AG04449 (cell line): ENCODE data around the gene SH3GLB2.
"Not testable (repeated sequence)": the region's sequence is repeated elsewhere in the genome, so short reads cannot be mapped to it uniquely, and the experiment has no call there.

ENCODE experiments used
- CTCF ChIA-PET: fragments of 350-600 bp; formaldehyde crosslinking; extraction: SDS; loops from one replicate; lab custom pipeline; 2021; ENCODE audit warnings: antibody characterized with exemption; lab: Yijun Ruan, JAX
- POLR2A ChIA-PET: fragments of 400-600, 350-600 bp; formaldehyde crosslinking; extraction: SDS; loops from one replicate; lab custom pipeline; 2020; ENCODE audit warnings: antibody characterized with exemption, inconsistent platforms; lab: Yijun Ruan, JAX
- DNase-seq: peaks from one replicate; pipeline ENCODE4 v3.0.0-alpha.2; 2010; ENCODE audit warnings: low read depth, low spot score
- H3K4me3 ChIP-seq: 2 replicates; pipeline ENCODE4 v1.5.1; 2011; ENCODE audit warnings: low read depth, mild to moderate bottlenecking, control low read depth, low read length
- TF ChIP-seq, protein P1 (sequence below): IDR thresholded peaks from one replicate; pipeline ENCODE4 v1.5.1; 2011; ENCODE audit warnings: mild to moderate bottlenecking, moderate library complexity, low read length, control low read depth, inconsistent platforms; ENCODE audit not compliant: insufficient read depth; ENCODE audit errors: missing control alignments

SH3GLB2 gene

DNA sequence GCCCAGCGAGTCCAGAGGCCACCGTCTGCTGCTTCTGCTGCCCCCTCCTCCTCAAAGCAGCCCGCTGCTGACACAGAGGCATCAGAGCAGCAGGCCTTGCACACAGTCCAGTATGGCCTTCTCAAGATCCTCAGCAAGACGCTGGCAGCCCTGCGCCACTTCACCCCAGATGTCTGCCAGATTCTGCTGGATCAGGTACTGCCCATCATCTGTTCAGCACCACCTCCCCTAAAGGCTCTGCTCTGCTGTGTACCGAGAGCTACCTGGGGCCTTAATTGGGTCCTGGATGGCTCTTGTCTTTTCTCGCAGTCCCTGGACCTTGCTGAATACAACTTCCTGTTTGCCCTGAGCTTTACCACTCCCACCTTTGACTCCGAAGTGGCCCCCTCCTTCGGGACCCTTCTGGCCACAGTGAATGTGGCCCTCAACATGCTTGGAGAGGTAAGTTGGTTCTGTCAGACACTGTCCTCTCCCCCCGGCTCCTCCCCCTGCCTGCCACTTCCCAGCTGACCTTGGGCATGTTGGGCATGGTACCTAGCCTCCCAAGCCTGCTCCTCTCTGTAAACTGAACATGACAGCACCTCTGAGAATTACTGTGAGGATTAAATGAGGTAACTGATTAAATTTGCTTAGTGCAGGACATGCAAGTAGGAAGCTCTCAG, 22.7 kb downstream of the SH3GLB2 start:
- DNase-seq: no peak
- ChIA-PET CTCF (interaction anchor here (0.6 to 11.1 kb wide), 11 partner anchors 10 to 619 kb away, joined by 3 to 178 read pairs (median 6); partner anchors contain the start of gene SH3GLB2), POLR2A (no interaction called here)
- no peak overlapping the region for H3K4me3 ChIP-seq
- TF ChIP-seq, protein P1, sequence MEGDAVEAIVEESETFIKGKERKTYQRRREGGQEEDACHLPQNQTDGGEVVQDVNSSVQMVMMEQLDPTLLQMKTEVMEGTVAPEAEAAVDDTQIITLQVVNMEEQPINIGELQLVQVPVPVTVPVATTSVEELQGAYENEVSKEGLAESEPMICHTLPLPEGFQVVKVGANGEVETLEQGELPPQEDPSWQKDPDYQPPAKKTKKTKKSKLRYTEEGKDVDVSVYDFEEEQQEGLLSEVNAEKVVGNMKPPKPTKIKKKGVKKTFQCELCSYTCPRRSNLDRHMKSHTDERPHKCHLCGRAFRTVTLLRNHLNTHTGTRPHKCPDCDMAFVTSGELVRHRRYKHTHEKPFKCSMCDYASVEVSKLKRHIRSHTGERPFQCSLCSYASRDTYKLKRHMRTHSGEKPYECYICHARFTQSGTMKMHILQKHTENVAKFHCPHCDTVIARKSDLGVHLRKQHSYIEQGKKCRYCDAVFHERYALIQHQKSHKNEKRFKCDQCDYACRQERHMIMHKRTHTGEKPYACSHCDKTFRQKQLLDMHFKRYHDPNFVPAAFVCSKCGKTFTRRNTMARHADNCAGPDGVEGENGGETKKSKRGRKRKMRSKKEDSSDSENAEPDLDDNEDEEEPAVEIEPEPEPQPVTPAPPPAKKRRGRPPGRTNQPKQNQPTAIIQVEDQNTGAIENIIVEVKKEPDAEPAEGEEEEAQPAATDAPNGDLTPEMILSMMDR: no peak

GRCh38 chr9:129004173-129004572, 24.0 kb downstream of the SH3GLB2 start:
- DNase-seq, POLR2A ChIA-PET, H3K4me3 ChIP-seq: not testable (repeated sequence)
- CTCF ChIA-PET: interaction anchor here (0.7 to 11.1 kb wide), 4 partner anchors 11 to 25 kb away, joined by 3 to 178 read pairs (median 60); partner anchors contain the start of gene SH3GLB2

DNA sequence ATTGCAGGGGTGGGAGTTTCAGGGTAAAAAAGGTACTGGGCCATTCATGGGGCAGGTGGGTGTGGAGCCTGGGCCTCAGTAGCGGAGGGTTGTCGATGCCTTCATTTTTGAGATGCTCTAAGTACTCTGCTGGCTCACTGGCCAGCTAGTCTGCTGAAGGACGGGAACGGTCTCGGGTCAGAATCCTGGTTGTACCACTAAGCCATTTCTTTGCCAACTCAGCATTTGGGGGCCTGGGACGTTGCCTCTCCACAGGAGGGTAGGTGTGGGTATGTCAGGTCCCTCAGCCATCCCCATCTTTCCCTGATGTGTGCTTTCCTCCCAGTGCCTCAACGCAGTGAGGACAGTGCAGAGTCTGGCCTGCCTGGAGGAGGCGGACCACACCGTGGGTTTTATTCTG, 25.1 kb downstream of the SH3GLB2 start:
- no peak for DNase-seq
- H3K4me3 ChIP-seq: no peak overlapping the region
- POLR2A ChIA-PET: no interaction called here
- TF ChIP-seq, protein P1: no peak
- CTCF ChIA-PET: interaction anchor here (1.5 to 11.1 kb wide), 3 partner anchors 9 to 18 kb away, joined by 4 to 178 read pairs (median 98); no protein-coding TSS in a partner anchor

DNA sequence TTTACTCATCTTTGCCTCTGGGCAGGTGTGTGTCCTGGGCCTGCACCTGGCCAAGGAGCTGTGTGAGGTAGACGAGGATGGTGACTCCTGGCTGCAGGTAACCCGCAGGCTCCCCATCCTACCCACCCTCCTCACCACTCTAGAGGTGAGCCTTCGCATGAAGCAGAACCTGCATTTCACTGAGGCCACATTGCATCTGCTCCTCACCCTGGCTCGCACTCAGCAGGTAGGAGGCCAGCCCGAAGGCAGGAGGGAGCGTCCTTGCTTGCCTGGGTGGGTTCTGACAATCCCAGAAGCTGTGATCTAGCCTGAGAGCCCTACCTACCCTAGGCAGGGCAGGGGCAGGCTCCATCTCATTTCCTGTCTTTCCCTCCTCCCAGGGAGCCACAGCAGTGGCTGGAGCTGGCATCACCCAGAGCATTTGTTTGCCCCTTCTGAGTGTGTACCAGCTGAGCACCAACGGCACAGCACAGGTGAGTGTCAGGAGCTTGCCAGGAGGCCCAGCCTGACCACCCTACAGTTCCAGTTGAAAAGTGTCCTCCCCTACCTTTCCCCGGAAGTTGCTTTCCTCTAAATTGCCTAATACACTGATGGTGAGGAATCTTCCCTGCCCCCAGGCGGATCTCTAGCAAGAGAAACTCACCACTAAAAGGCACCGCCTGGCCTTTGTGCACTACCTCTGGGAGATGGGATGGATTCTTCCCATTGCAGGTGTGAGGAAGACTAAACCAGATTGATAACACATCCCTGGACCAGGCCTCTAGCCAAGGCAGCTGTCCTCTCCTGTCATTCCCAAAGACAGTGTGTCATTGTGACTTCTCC, 26.4 kb downstream of the SH3GLB2 start:
- no peak for DNase-seq
- ChIA-PET POLR2A (no interaction called here), CTCF (interaction anchor here (1.0 to 11.1 kb wide), 5 partner anchors 8 to 27 kb away, joined by 3 to 178 read pairs (median 4); partner anchors contain the start of gene SH3GLB2)
- H3K4me3 ChIP-seq: no peak overlapping the region
- TF ChIP-seq, protein P1: no peak

- ChIA-PET POLR2A (no interaction called here), CTCF (interaction anchor here (14.1 kb wide), 1 partner anchor 6 kb away, joined by 178 read pairs; no protein-coding TSS in a partner anchor)
- TF ChIP-seq, protein P1: no peak
- DNase-seq: no peak
- H3K4me3 ChIP-seq: no peak overlapping the region
These were observed 28.4 kb downstream of the SH3GLB2 start for GRCh38 chr9:128999581-129000206.

DNA sequence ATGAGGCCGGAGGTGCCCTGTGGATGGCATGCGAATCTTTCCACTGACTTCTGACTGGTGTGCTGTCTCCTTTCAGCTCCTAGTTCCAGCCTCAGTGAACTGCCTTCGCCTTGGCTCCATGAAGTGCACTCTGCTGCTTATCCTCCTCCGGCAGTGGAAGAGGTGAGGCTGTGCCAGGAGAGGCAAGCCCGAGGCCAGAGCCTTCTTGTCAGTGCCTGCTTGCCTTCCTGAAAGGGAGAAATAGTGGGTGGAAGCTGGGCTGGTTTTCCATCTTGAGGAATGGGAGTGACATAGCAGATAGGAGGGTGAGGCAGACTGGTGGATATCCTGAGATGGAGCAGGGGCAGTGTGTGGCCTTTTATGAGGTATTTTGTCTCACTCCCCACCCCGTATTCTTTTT, 29.7 kb downstream of the SH3GLB2 start:
- POLR2A ChIA-PET: interaction anchor here (0.6 kb wide), 1 partner anchor 19 kb away, joined by 3 read pairs; no protein-coding TSS in a partner anchor
- CTCF ChIA-PET: interaction anchor here (1.0 to 14.1 kb wide), 4 partner anchors 7 to 140 kb away, joined by 3 to 178 read pairs (median 4); no protein-coding TSS in a partner anchor
- TF ChIP-seq, protein P1: no peak
- no peak for DNase-seq
- H3K4me3 ChIP-seq: no peak overlapping the region
